GM12878 (cell line): ENCODE measurements around the gene TBX4. TPM values are rescaled to one million over a fixed set of nuclear protein-coding genes. Genes with fewer than 3 reads are reported as not detected.
A peak's percentile ranks its signal among the peaks of the same experiment; 100 is the strongest.

Experiments
- ATAC-seq: fragments of 200-7000 bp; cut with Tn5 transposase; 3 replicates; pipeline ENCODE4 v1.9.1; 2020; ENCODE audit warnings: mild to moderate bottlenecking, moderate library complexity
- BruUV-seq: library from RNA; stranded (reverse); fragments of 400-500 nt; replicated peaks from 2 replicates; lab custom pipeline; 2021; lab: Mats Ljungman, UMichigan
- CTCF ChIA-PET: fragments of 300-600 bp; sonication (Branson Sonifier 250); formaldehyde crosslinking; extraction: SDS; loops from one replicate; lab custom pipeline; 2021; ENCODE audit warnings: inconsistent platforms; lab: Yijun Ruan, JAX
- POLR2A ChIA-PET: fragments of 350-600 bp; formaldehyde crosslinking; extraction: SDS; loops from one replicate; lab custom pipeline; 2021; ENCODE audit warnings: inconsistent platforms; lab: Charles Lee
- RAD21 ChIA-PET: fragments of 300-600 bp; sonication (Branson Sonifier 250); formaldehyde crosslinking; loops from one replicate; lab custom pipeline; 2023; ENCODE audit warnings: antibody characterized with exemption; ENCODE audit not compliant: unreplicated experiment; lab: Charles Lee
- SMC1A ChIA-PET: fragments of 300-600 bp; sonication (Branson Sonifier 250); formaldehyde crosslinking; loops from one replicate; lab custom pipeline; 2023; ENCODE audit not compliant: unreplicated experiment, uncharacterized antibody; lab: Charles Lee
- DNase-seq: peaks from one replicate; pipeline ENCODE4 v3.0.0-alpha.2; 2011; ENCODE audit warnings: low read depth, low spot score
- FAIRE-seq: peaks from 3 replicates; lab custom pipeline; 2011; peaks lifted over from hg19 to GRCh38; lab: Jason Lieb, UNC
- H2AFZ ChIP-seq: 2 replicates; pipeline ENCODE4 v1.6.0; 2011; ENCODE audit warnings: low read depth, low read length, control low read depth; ENCODE audit not compliant: control insufficient read depth
- H3K27ac ChIP-seq: 2 replicates; pipeline ENCODE4 v1.5.1; 2011; ENCODE audit warnings: control low read depth; ENCODE audit not compliant: control insufficient read depth, insufficient read depth
- H3K27me3 ChIP-seq, 2 experiments: replicated peaks in 1 of 2; 2 replicates each; pipeline versions ENCODE4 v1.6.0 to v1.6.1; 2011; ENCODE audit warnings: low read length in 1 of 2; ENCODE audit not compliant: control insufficient read depth in 2 of 2, insufficient read depth in 2 of 2
- H3K36me3 ChIP-seq, 2 experiments: 2 replicates each; pipeline ENCODE4 v1.5.1; 2011; ENCODE audit warnings: low read length in 1 of 2; ENCODE audit not compliant: control insufficient read depth in 2 of 2, insufficient read depth in 2 of 2
- H3K4me1 ChIP-seq: 2 replicates; pipeline ENCODE4 v1.6.1; 2011; ENCODE audit warnings: mild to moderate bottlenecking, low read length, moderate library complexity, mixed read lengths; ENCODE audit not compliant: control insufficient read depth, insufficient read depth
- H3K4me2 ChIP-seq: 2 replicates; pipeline ENCODE4 v1.6.0; 2011; ENCODE audit warnings: control low read depth; ENCODE audit not compliant: control insufficient read depth, insufficient read depth
- H3K4me3 ChIP-seq: fragments of 200-600 bp; sonication (generic); 2 replicates; pipeline ENCODE4 v1.5.1; 2016
- H3K79me2 ChIP-seq: 2 replicates; pipeline ENCODE4 v1.6.0; 2011; ENCODE audit warnings: low read length; ENCODE audit not compliant: control insufficient read depth, insufficient read depth
- H3K9ac ChIP-seq: 2 replicates; pipeline ENCODE4 v1.8.0; 2011; ENCODE audit warnings: low read length, control low read depth, mixed read lengths; ENCODE audit not compliant: control insufficient read depth, insufficient read depth
- H3K9me3 ChIP-seq: replicated peaks from 3 replicates; pipeline ENCODE4 v1.5.1; 2011; ENCODE audit warnings: mild to moderate bottlenecking, low read length; ENCODE audit not compliant: control insufficient read depth, insufficient read depth
- H4K20me1 ChIP-seq: 2 replicates; pipeline ENCODE4 v1.6.0; 2011; ENCODE audit not compliant: control insufficient read depth, insufficient read depth
- BRCA1 ChIP-seq: IDR thresholded peaks from 2 replicates; pipeline ENCODE4 v1.6.1; 2011; ENCODE audit warnings: low read depth, low read length, improper control_type of control experiment
- CBFB ChIP-seq: IDR thresholded peaks from 2 replicates; pipeline ENCODE4 v1.6.1; 2016; ENCODE audit warnings: antibody characterized with exemption, low read depth
- ETV6 ChIP-seq, 2 experiments: fragments of 450-650 bp in 1 of 2; IDR thresholded peaks in 1 of 2; conservative IDR thresholded peaks in 1 of 2; 2 replicates each; pipeline ENCODE4 v1.6.1; 2014; ENCODE audit warnings: antibody characterized with exemption in 1 of 2, borderline replicate concordance in 1 of 2, low read depth in 1 of 2, mild to moderate bottlenecking in 1 of 2, moderate library complexity in 1 of 2
- HDGF ChIP-seq: fragments of 450-650 bp; IDR thresholded peaks from 2 replicates; pipeline ENCODE4 v1.6.1; 2016; ENCODE audit warnings: antibody characterized with exemption
- NFXL1 ChIP-seq: fragments of 450-650 bp; IDR thresholded peaks from 2 replicates; pipeline ENCODE4 v1.6.1; 2017; ENCODE audit warnings: antibody characterized with exemption, mild to moderate bottlenecking, borderline replicate concordance
- ZNF207 ChIP-seq: fragments of 450-650 bp; IDR thresholded peaks from 2 replicates; pipeline ENCODE4 v1.6.1; 2014; ENCODE audit warnings: antibody characterized with exemption, mild to moderate bottlenecking, borderline replicate concordance
- ZNF622 ChIP-seq: fragments of 450-650 bp; IDR thresholded peaks from 2 replicates; pipeline ENCODE4 v1.6.1; 2017; ENCODE audit warnings: mild to moderate bottlenecking, inconsistent platforms
- WGBS: methylation state at CpG from one replicate; pipeline ENCODE4 v1.1.6; 2016; ENCODE audit warnings: low lambda C conversion rate; ENCODE audit not compliant: insufficient replicate concordance, insufficient coverage; ENCODE audit errors: missing lambda C conversion rate; 5-methylcytosine and 5-hydroxymethylcytosine counted together
- in situ Hi-C: fragments of 300-500 bp; cut with MboI; formaldehyde crosslinking; loops from 9 replicates; pipeline ENCODE4 v1.14.3; 2018; ENCODE audit warnings: mixed read lengths
- intact Hi-C: fragments of 100-400 bp; cut with micrococcal nuclease; formaldehyde crosslinking; loops from one replicate; pipeline ENCODE4 v1.14.2; 2022; ENCODE audit not compliant: unreplicated experiment
- polyA plus RNA-seq, 11 experiments: library from polyadenylated mRNA; depleted of rRNA in 4 of 11; unstranded in 6 of 11; stranded (reverse) in 5 of 11; fragments of >200 nt; fragmentation: Nextera tagmentation in 4 of 11; fragmentation: Illumina TruSeq in 1 of 11; extraction: Ambion mirVana in 4 of 11; extraction: Trizol in 1 of 11; gene quantifications; 1 replicate in 1 of 11; 2 replicates in 10 of 11; pipeline versions ENCODE4 v1.2.1 to v1.2.3, GENCODE V29; 2011 to 2016; ENCODE audit warnings: inconsistent platforms in 2 of 11, missing spikeins in 2 of 11, low read depth in 1 of 11
- total RNA-seq, 4 experiments: library from RNA; depleted of rRNA in 3 of 4; stranded (reverse); fragments of >200 nt in 3 of 4; fragmentation: Illumina TruSeq in 1 of 4; extraction: Trizol in 1 of 4; gene quantifications; 2 replicates each; pipeline versions ENCODE4 v1.2.1 to v1.2.3, GENCODE V29; 2013 to 2021
- TF ChIP-seq, protein P1 (sequence below): IDR thresholded peaks from 2 replicates; pipeline ENCODE4 v1.6.1; 2012; ENCODE audit warnings: low read depth, low read length, improper control_type of control experiment
- TF ChIP-seq, protein P2 (sequence below): fragments of 450-650 bp; IDR thresholded peaks from 2 replicates; pipeline ENCODE4 v1.6.1; 2018; ENCODE audit warnings: borderline replicate concordance, mild to moderate bottlenecking; ENCODE audit not compliant: partially characterized antibody

The TBX4 gene
- total and polyA plus RNA-seq, 10 of the 15 experiments (the other 5 are each of a cell fraction or from before 2014, with no cell fraction given) = 0.01 TPM; not detected in 9

DNA sequence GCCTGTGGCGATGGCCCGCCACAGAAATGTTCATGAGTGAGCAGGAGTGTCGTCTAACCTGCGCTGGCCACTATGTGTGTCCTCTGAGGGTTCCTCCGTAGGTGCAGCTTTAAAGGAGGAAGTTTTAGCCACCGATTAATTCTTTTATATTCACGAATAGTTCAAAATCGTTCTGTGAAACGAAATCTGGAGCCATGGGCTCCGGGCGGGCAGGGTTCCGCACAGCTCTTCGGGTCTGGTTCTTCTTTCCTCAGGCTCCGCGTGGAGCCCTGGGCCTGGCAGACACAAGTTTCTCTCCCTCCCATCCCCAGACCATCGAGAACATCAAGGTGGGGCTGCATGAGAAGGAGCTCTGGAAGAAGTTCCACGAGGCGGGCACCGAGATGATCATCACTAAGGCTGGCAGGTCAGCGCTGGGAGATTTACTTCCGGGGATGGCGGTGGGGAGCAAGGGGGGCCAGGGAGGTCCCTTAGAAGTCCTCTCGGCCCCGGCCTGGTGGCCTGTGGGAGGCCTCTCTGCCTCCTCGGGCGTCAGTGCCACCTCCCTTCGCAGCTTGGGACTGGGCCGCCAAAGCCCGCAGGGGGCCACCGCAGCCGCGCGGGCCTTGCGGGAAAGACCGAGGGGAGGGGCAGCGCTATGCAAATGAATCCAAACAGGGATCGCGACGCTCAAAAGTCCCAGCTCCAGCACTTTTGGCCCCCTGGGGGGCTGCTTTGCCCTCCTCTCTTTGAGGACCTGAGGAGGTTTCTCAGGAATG, 5.2 kb downstream of the TBX4 start:
- no peak for ATAC-seq
- CTCF ChIA-PET = no interaction called here

DNA sequence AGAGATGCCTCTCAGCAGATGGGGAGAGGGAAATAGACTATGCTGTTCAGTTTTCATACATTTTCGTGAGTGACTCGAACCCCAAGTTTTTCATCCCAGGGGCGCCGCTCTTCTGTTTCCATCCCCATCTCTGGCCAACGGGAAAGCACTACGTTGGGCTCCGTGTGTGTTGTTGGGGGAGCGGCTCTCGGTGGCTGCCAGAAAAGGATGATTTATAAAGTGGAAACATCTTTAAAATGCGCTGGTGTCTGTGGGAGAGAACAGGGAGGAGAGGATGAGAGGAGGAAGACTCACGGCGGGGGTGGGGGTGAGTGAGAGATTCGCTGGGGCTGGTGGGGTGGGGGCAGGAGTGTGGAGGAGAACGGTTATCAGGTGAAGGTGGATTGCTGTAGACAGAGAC, 5.8 kb downstream of the TBX4 start:
- Histone ChIP-seq H3K27me3 (peaks cover 29 to 43% of the 10 kb centered on the region in 2 experiments), H3K27ac (no peak overlapping the region), H3K36me3 (no peaks in the 10 kb centered on the region), H4K20me1 (no peaks in the 10 kb centered on the region), H3K4me3 (no peak overlapping the region), H2AFZ (no peak overlapping the region), H3K4me2 (no peak overlapping the region), H3K79me2 (no peaks in the 10 kb centered on the region), H3K9ac (no peak overlapping the region), H3K4me1 (no peaks in the 10 kb centered on the region), H3K9me3 (no peaks in the 10 kb centered on the region)
- in situ Hi-C loops (no loop called here), intact Hi-C loops (no loop called here)
- no peak for ATAC-seq
- no peak for DNase-seq
- ChIA-PET RAD21 (no interaction called here), POLR2A (no interaction called here), CTCF (no interaction called here), SMC1A (no interaction called here)
- no peak for FAIRE-seq
- 14% methylated on average over 10 of the region's 14 CpGs for WGBS
- no TSS peak for BruUV-seq
- TF ChIP-seq HDGF = no peak
- peak; percentile 15; the same call in 1 of the 2 replicates for TF ChIP-seq NFXL1
- no peak for TF ChIP-seq BRCA1
- TF ChIP-seq, protein P1, sequence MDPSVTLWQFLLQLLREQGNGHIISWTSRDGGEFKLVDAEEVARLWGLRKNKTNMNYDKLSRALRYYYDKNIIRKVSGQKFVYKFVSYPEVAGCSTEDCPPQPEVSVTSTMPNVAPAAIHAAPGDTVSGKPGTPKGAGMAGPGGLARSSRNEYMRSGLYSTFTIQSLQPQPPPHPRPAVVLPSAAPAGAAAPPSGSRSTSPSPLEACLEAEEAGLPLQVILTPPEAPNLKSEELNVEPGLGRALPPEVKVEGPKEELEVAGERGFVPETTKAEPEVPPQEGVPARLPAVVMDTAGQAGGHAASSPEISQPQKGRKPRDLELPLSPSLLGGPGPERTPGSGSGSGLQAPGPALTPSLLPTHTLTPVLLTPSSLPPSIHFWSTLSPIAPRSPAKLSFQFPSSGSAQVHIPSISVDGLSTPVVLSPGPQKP = no peak
- no peak for TF ChIP-seq CBFB
- TF ChIP-seq, protein P2, sequence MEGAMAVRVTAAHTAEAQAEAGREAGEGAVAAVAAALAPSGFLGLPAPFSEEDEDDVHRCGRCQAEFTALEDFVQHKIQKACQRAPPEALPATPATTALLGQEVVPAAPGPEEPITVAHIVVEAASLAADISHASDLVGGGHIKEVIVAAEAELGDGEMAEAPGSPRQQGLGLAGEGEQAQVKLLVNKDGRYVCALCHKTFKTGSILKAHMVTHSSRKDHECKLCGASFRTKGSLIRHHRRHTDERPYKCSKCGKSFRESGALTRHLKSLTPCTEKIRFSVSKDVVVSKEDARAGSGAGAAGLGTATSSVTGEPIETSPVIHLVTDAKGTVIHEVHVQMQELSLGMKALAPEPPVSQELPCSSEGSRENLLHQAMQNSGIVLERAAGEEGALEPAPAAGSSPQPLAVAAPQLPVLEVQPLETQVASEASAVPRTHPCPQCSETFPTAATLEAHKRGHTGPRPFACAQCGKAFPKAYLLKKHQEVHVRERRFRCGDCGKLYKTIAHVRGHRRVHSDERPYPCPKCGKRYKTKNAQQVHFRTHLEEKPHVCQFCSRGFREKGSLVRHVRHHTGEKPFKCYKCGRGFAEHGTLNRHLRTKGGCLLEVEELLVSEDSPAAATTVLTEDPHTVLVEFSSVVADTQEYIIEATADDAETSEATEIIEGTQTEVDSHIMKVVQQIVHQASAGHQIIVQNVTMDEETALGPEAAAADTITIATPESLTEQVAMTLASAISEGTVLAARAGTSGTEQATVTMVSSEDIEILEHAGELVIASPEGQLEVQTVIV = no peak

More for the DNA sequence above, 5.2 kb downstream of the TBX4 start:
- no peaks in the 10 kb centered on the region for H3K79me2 ChIP-seq
- H3K4me1 ChIP-seq = no peaks in the 10 kb centered on the region
- DNase-seq (no peak), FAIRE-seq (no peak)
- H3K4me2 ChIP-seq = no peak overlapping the region
- BruUV-seq = no TSS peak
- RAD21 ChIA-PET = no interaction called here
- TF ChIP-seq ZNF622 (no peak), NFXL1 (0 out of 2 replicates have a peak, but pooled peaks have one; percentile 25), ETV6 (conservative IDR thresholded peaks at IDR 0.05 in 1 of 2, IDR thresholded peaks at IDR 0.05 in 1 of 2; ENCODE audit: borderline replicate concordance in 1 of 2, low read depth in 1 of 2) (0 out of 4 replicates have a peak, but pooled peaks of 1 of the 2 experiments have one; percentile 16), ZNF207 (no peak)
- POLR2A ChIA-PET = no interaction called here
- no peaks in the 10 kb centered on the region for H4K20me1 ChIP-seq
- SMC1A ChIA-PET = no interaction called here
- H3K9ac ChIP-seq = no peak overlapping the region
- no peaks in the 10 kb centered on the region for H3K36me3 ChIP-seq
- intact Hi-C loops = no loop called here
- no peak overlapping the region for H3K4me3 ChIP-seq
- peaks cover 31 to 47% of the 10 kb centered on the region in 2 experiments for H3K27me3 ChIP-seq
- H3K9me3 ChIP-seq = no peaks in the 10 kb centered on the region
- no peak overlapping the region for H3K27ac ChIP-seq
- in situ Hi-C loops = no loop called here
- no peak overlapping the region for H2AFZ ChIP-seq
- 36% methylated on average over 39 of the region's 39 CpGs for WGBS
